ENCODE results near the gene CSNK1G3.

- TF ChIP-seq EZH2 (IDR thresholded peaks at IDR 0.05) (no peak), FOXP2 (optimal IDR thresholded peaks at IDR 0.05; ENCODE audit: control extremely low read depth, extremely low read length, insufficient read depth) (no peak)
Measured at GRCh38 chr5:123579410-123579809, 67.4 kb downstream of the CSNK1G3 start.
